Transverse colon (tissue), 4 donors: ENCODE measurements around the gene C19orf73. TPM values are rescaled to one million over a fixed set of nuclear protein-coding genes. Genes with fewer than 3 reads are reported as not detected.
A peak's percentile ranks its signal among the peaks of the same experiment; 100 is the strongest.

Experiments
- DNase-seq: peaks from one replicate; pipeline ENCODE4 v3.0.0-alpha.2; 2019
- H3K27ac ChIP-seq, 4 donors: fragments of 200-600 bp; sonication (generic); 2 replicates each; pipeline ENCODE4 v1.5.1; 2016 to 2018; ENCODE audit warnings: inconsistent platforms in 4 of 4
- H3K27me3 ChIP-seq: fragments of 200-600 bp; sonication (generic); 2 replicates; pipeline ENCODE4 v1.5.1; 2017; ENCODE audit warnings: inconsistent platforms
- H3K36me3 ChIP-seq, 4 donors: fragments of 200-600 bp; sonication (generic); 2 replicates each; pipeline ENCODE4 v1.5.1; 2017 to 2019; ENCODE audit warnings: inconsistent platforms in 4 of 4
- H3K4me1 ChIP-seq, 4 donors: fragments of 200-600 bp; sonication (generic); 2 replicates each; pipeline ENCODE4 v1.5.1; 2017 to 2020; ENCODE audit warnings: inconsistent platforms in 4 of 4
- H3K4me3 ChIP-seq, 4 donors: fragments of 200-600 bp; sonication (generic); 1 replicate in 1 of 4; 2 replicates in 3 of 4; pipeline versions ENCODE4 v1.5.1 to v1.6.1; 2017 to 2019; ENCODE audit warnings: inconsistent platforms in 4 of 4
- H3K9me3 ChIP-seq, 2 donors: fragments of 200-600 bp; sonication (generic); 2 replicates each; pipeline ENCODE4 v1.5.1; 2017 to 2019; ENCODE audit warnings: inconsistent platforms in 2 of 2
- EP300 ChIP-seq: sonication (generic); formaldehyde crosslinking; IDR thresholded peaks from one replicate; pipeline ENCODE4 v1.6.1; 2017; ENCODE audit warnings: antibody characterized with exemption, low read depth
- POLR2A ChIP-seq: fragments of 450-650 bp; IDR thresholded peaks from one replicate; pipeline ENCODE4 v1.6.1; 2016; ENCODE audit warnings: antibody characterized with exemption, mild to moderate bottlenecking, moderate library complexity
- POLR2AphosphoS5 ChIP-seq, 3 donors: sonication (generic); formaldehyde crosslinking; IDR thresholded peaks; one replicate each; pipeline ENCODE4 v1.6.1; 2016; ENCODE audit warnings: antibody characterized with exemption in 3 of 3
- WGBS, 2 donors: methylation state at CpG; one replicate each; pipeline ENCODE4 v1.1.5; 2018; ENCODE audit warnings: low coverage in 1 of 2; 5-methylcytosine and 5-hydroxymethylcytosine counted together
- in situ Hi-C, 4 donors: fragments of 200-750 bp; cut with MboI; loops; one replicate each; pipeline versions ENCODE4 v1.15.0 to v1.15.1; 2017; ENCODE audit warnings: low sequenced_read_pairs in 3 of 4, low pct_ligation_motif_present in 1 of 4, low pct_unique_long_range_greater_than_20kb in 1 of 4
- intact Hi-C: fragments of 100-400 bp; cut with DNase I; formaldehyde crosslinking; loops from one replicate; pipeline ENCODE4 v1.15.1; 2023; ENCODE audit warnings: low total_unique reads
- total RNA-seq, 4 donors: library from RNA; depleted of rRNA; stranded (reverse); fragments of >200 nt; gene quantifications; one replicate each; pipeline ENCODE4 v1.1.0, GENCODE V29; 2016
- TF ChIP-seq, protein P1 (sequence below), 5 experiments: fragments of 200-600 bp in 3 of 5; fragments of 450-650 bp in 2 of 5; sonication (generic) in 3 of 5; IDR thresholded peaks; 1 replicate in 2 of 5; 2 replicates in 3 of 5; pipeline ENCODE4 v1.5.1; 2016 to 2017; ENCODE audit warnings: antibody characterized with exemption in 5 of 5, inconsistent platforms in 3 of 5, mild to moderate bottlenecking in 2 of 5, moderate library complexity in 1 of 5

C19orf73 gene
- total RNA-seq, 4 donors from 2014 or later, result 7.5 to 12.5 (median 8.2) TPM; not detected in 1

DNA sequence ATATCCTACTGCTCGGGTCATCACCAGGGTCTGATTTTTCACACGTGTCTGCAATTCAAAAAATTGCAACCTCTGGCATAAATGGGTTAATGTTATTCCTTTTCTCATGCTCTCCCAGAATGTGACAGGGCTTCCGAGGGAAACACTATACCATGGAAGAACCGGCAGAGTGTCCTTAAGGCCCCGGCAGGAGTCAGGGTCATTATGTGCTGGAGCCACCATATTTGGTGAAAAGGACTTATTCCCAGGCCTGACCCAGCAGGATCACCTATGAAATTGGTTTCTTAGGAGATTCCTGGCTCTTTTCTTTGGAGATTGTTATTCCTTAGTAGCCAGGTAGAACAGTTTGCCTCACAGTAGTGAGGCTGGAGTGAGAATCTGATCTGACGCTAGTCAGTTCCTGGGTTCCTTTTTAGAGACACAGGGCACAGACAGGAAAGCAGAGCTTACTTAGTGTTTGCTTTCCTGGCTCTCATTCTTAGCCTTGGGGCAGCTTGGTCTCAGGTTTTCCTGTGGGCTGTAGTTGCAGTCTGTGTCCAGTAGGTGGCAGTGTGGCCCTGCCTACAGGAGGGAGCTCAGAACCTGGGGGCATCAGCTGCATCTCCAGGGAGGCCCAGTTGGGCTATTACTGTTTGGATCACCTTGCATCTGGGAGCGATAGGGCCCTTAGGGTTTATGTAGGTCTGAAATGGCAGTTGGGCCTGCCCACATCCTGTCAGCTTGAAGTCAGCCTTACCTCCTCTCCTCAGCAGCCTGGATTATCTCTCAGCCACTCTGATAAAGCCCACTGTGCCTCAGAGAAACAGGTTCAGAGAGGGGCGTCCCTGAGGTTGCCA is 21.3 kb downstream of the C19orf73 start:
- H3K27me3 ChIP-seq, result no peaks in the 10 kb centered on the region
- in situ Hi-C loops (loop anchor here (10.0 to 25.0 kb wide), 3 partner anchors 47 to 115 kb away; no protein-coding TSS in a partner anchor), intact Hi-C loops (loop anchor here (5.0 kb wide), 2 partner anchors 50 to 105 kb away; no protein-coding TSS in a partner anchor)
- peaks cover 0 to 57% (median 24%) of the 10 kb centered on the region in 4 donors for H3K36me3 ChIP-seq
- peaks cover 0 to 3% (median 0%) of the 10 kb centered on the region in 4 donors for H3K4me1 ChIP-seq
- WGBS, 2 donors, result 47 to 52% methylated on average over 3 to 8 of the region's 8 CpGs
- TF ChIP-seq, protein P1, sequence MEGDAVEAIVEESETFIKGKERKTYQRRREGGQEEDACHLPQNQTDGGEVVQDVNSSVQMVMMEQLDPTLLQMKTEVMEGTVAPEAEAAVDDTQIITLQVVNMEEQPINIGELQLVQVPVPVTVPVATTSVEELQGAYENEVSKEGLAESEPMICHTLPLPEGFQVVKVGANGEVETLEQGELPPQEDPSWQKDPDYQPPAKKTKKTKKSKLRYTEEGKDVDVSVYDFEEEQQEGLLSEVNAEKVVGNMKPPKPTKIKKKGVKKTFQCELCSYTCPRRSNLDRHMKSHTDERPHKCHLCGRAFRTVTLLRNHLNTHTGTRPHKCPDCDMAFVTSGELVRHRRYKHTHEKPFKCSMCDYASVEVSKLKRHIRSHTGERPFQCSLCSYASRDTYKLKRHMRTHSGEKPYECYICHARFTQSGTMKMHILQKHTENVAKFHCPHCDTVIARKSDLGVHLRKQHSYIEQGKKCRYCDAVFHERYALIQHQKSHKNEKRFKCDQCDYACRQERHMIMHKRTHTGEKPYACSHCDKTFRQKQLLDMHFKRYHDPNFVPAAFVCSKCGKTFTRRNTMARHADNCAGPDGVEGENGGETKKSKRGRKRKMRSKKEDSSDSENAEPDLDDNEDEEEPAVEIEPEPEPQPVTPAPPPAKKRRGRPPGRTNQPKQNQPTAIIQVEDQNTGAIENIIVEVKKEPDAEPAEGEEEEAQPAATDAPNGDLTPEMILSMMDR (IDR thresholded peaks at IDR 0.05), result peak; percentile 96 to 100 (median 99)
- TF ChIP-seq POLR2AphosphoS5 (IDR thresholded peaks at IDR 0.05) (peak in 1 of 3 donors; percentile 9), POLR2A (no peak), EP300 (no peak)
- H3K27ac ChIP-seq, result no peak overlapping the region
- peak; percentile 77 for DNase-seq
- no peak overlapping the region for H3K4me3 ChIP-seq
- no peaks in the 10 kb centered on the region for H3K9me3 ChIP-seq

DNA sequence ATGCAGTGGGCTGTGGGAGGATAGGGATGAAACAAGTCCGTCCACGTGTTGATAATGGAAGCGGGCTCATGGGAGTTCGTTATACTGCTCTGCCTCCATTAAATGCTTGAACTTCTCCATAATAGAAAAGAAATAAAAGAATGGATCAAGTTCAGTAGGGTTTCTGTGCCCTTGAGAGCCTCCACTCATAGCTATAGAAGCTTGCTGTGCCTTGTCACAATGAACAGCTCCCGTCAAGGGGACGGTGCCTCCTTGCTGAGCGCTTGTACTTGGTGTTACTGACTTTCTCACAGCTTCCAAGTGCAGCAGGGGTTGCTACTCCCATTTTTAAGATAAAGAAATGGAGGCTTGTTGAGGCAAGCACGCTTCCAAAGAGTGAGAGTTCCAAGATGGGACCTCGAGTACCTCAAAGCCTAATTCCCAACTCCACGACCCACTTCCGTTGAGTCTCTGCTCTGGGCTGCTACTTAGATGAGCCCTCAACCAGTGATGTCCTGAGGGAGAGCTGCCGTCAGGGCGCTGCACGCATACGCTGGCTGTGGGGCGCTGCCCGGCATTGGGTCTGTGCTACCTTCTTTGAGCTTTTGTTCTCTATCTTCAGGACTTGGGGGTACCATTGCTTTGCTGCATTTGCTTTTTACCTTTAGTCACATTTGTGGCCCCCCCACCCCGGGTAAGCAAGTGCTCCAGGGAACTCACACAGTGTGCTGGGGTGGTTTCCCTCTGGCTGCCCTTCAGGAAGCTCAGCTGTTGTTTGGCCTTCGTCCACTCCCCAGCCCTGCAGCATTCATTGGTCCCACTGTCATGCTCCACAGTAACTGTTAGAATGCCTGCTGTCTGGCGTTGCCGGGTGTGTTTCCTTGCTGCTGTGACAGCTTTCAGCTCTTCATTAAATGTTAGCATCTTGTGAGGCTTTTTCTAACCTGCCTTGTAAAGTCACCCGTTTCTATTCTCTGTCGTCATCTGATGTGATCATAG is 24.1 kb downstream of the C19orf73 start:
- TF ChIP-seq EP300 (no peak), POLR2AphosphoS5 (IDR thresholded peaks at IDR 0.05) (no peak), POLR2A (no peak)
- TF ChIP-seq, protein P1 (IDR thresholded peaks at IDR 0.05), result no peak
- WGBS, 2 donors, result 79 to 83% methylated on average over 14 to 23 of the region's 23 CpGs
- intact Hi-C loops (loop anchor here (5.0 kb wide), 2 partner anchors 53 to 108 kb away; no protein-coding TSS in a partner anchor), in situ Hi-C loops (loop anchor here (5.0 to 25.0 kb wide), 4 partner anchors 50 to 128 kb away; no protein-coding TSS in a partner anchor)
- no peak for DNase-seq
- peaks cover 0 to 59% (median 29%) of the 10 kb centered on the region in 4 donors for H3K36me3 ChIP-seq
- H3K27me3 ChIP-seq, result no peaks in the 10 kb centered on the region
- H3K9me3 ChIP-seq, result no peaks in the 10 kb centered on the region
- no peak overlapping the region for H3K27ac ChIP-seq
- H3K4me3 ChIP-seq, result no peak overlapping the region
- peaks cover 0 to 3% (median 0%) of the 10 kb centered on the region in 4 donors for H3K4me1 ChIP-seq

DNA sequence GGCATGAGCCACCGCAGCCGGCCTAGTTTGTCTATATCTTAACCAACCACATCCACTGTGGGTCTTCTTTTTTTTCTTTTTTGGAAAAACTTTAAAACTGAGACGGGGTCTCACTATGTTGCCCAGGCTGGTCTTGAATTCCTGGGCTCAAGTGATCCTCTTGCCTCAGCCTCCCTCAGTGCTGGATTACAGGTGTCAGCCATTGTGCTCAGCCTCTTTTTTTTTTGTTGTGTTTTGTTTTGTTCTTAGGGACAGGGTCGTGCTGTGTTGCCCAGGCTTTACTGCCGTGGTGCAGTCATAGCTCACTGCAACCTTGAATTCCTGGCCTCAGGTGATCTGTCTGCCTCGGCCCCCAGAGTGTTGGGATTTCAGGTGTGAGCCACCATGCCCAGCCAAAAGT is 26.3 kb downstream of the C19orf73 start:
- 89 to 100% methylated on average over 2 to 6 of the region's 6 CpGs for WGBS, 2 donors
- TF ChIP-seq POLR2AphosphoS5 (IDR thresholded peaks at IDR 0.05) (no peak), POLR2A (no peak), EP300 (no peak)
- TF ChIP-seq, protein P1 (IDR thresholded peaks at IDR 0.05), result no peak

More for the DNA sequence above, 26.3 kb downstream of the C19orf73 start:
- peaks cover 0 to 49% (median 22%) of the 10 kb centered on the region in 4 donors for H3K36me3 ChIP-seq
- in situ Hi-C loops, result loop anchor here (5.0 to 25.0 kb wide), 4 partner anchors 52 to 130 kb away; no protein-coding TSS in a partner anchor
- H3K4me3 ChIP-seq, result no peak overlapping the region
- peaks cover 0 to 4% (median under 1%) of the 10 kb centered on the region in 4 donors for H3K4me1 ChIP-seq
- H3K27me3 ChIP-seq, result no peaks in the 10 kb centered on the region
- H3K9me3 ChIP-seq, result no peaks in the 10 kb centered on the region
- H3K27ac ChIP-seq, result no peak overlapping the region
- intact Hi-C loops, result no loop called here
- DNase-seq, result no peak
